RWPE2 (cell line): ENCODE data around the gene IMMP1L.

ENCODE experiments used
- ATAC-seq: fragments of 200-7000 bp; cut with Tn5 transposase; 3 replicates; pipeline ENCODE4 v1.9.1; 2021; ENCODE audit warnings: low read depth
- DNase-seq: peaks from one replicate; pipeline ENCODE4 v3.0.0-alpha.2; 2020; ENCODE audit warnings: low spot score
- H3K27ac ChIP-seq: fragments of 450-650 bp; 2 replicates; pipeline ENCODE4 v1.5.1; 2017; ENCODE audit warnings: mild to moderate bottlenecking; ENCODE audit not compliant: poor library complexity, severe bottlenecking
- H3K27me3 ChIP-seq: fragments of 250-450 bp; sonication (Bioruptor Pico); 2 replicates; pipeline ENCODE4 v1.5.1; 2021; ENCODE audit warnings: mild to moderate bottlenecking, moderate library complexity; ENCODE audit not compliant: insufficient read depth, poor library complexity, severe bottlenecking
- H3K36me3 ChIP-seq: fragments of 250-450 bp; sonication (Bioruptor Pico); 2 replicates; pipeline ENCODE4 v1.5.1; 2020; ENCODE audit warnings: low read depth, mild to moderate bottlenecking, moderate library complexity
- H3K4me1 ChIP-seq: fragments of 250-450 bp; sonication (Bioruptor Pico); 2 replicates; pipeline ENCODE4 v1.5.1; 2021; ENCODE audit warnings: mild to moderate bottlenecking, moderate library complexity; ENCODE audit not compliant: insufficient read depth, poor library complexity, severe bottlenecking
- H3K4me3 ChIP-seq: fragments of 250-450 bp; sonication (Bioruptor Pico); 2 replicates; pipeline ENCODE4 v1.5.1; 2021; ENCODE audit warnings: mild to moderate bottlenecking, moderate library complexity; ENCODE audit not compliant: severe bottlenecking
- H3K9me3 ChIP-seq: fragments of 250-450 bp; sonication (Bioruptor Pico); 2 replicates; pipeline ENCODE4 v1.5.1; 2021; ENCODE audit warnings: mild to moderate bottlenecking, moderate library complexity; ENCODE audit not compliant: severe bottlenecking
- CTCF ChIP-seq: fragments of 450-650 bp; IDR thresholded peaks from one replicate; pipeline ENCODE4 v1.5.1; 2017; ENCODE audit warnings: mild to moderate bottlenecking, moderate library complexity; ENCODE audit not compliant: poor library complexity, severe bottlenecking

The IMMP1L gene

GRCh38 chr11:31450841-31451240 is 58.6 kb downstream of the IMMP1L start:
- DNase-seq (no peak), ATAC-seq (no peak)
- Histone ChIP-seq H3K4me3 (no peak overlapping the region), H3K36me3 (peaks cover 9% of the 10 kb centered on the region), H3K9me3 (no peaks in the 10 kb centered on the region), H3K27me3 (no peaks in the 10 kb centered on the region), H3K4me1 (no peaks in the 10 kb centered on the region), H3K27ac (no peak overlapping the region)
- no peak for TF ChIP-seq CTCF

- Histone ChIP-seq H3K27me3 (no peaks in the 10 kb centered on the region), H3K36me3 (peaks cover 9% of the 10 kb centered on the region), H3K4me1 (no peaks in the 10 kb centered on the region), H3K9me3 (no peaks in the 10 kb centered on the region), H3K27ac (no peak overlapping the region), H3K4me3 (no peak overlapping the region)
- no peak for DNase-seq
- no peak for ATAC-seq
- no peak for TF ChIP-seq CTCF
Measured at GRCh38 chr11:31449040-31449439, 60.4 kb downstream of the IMMP1L start.

- no peak overlapping the region for H3K27ac ChIP-seq
- H3K36me3 ChIP-seq = peaks cover 12% of the 10 kb centered on the region
- no peak overlapping the region for H3K4me3 ChIP-seq
- H3K9me3 ChIP-seq = no peaks in the 10 kb centered on the region
- ATAC-seq = no peak
- no peak for DNase-seq
- TF ChIP-seq CTCF = no peak
- H3K4me1 ChIP-seq = no peaks in the 10 kb centered on the region
- no peaks in the 10 kb centered on the region for H3K27me3 ChIP-seq
Measured at GRCh38 chr11:31445621-31446020, 63.8 kb downstream of the IMMP1L start.

- H3K27me3 ChIP-seq = no peaks in the 10 kb centered on the region
- no peak for ATAC-seq
- no peaks in the 10 kb centered on the region for H3K9me3 ChIP-seq
- no peak overlapping the region for H3K27ac ChIP-seq
- TF ChIP-seq CTCF = no peak
- no peak overlapping the region for H3K4me3 ChIP-seq
- H3K4me1 ChIP-seq = no peaks in the 10 kb centered on the region
- H3K36me3 ChIP-seq = peaks cover 12% of the 10 kb centered on the region
- no peak for DNase-seq
Measured at GRCh38 chr11:31443802-31444201, 65.6 kb downstream of the IMMP1L start.

- H3K4me3 ChIP-seq = no peak overlapping the region
- no peaks in the 10 kb centered on the region for H3K27me3 ChIP-seq
- ATAC-seq (no peak), DNase-seq (no peak)
- peaks cover 5% of the 10 kb centered on the region for H3K4me1 ChIP-seq
- no peak overlapping the region for H3K27ac ChIP-seq
- peaks cover 3% of the 10 kb centered on the region; the same call in 1 of the 2 replicates for H3K36me3 ChIP-seq
- no peaks in the 10 kb centered on the region for H3K9me3 ChIP-seq
- TF ChIP-seq CTCF = no peak
Measured at GRCh38 chr11:31442086-31442485, 67.3 kb downstream of the IMMP1L start.
